HG02840 (cell line): Measurements from ENCODE around the gene PLAU.
"Not testable (repeated sequence)": the region's sequence is repeated elsewhere in the genome, so short reads cannot be mapped to it uniquely, and the experiment has no call there.

Source experiments
- ATAC-seq: cut with Tn5 transposase; IDR thresholded peaks from one replicate; pipeline ENCODE4 v1.9.1; 2021; ENCODE audit warnings: mild to moderate bottlenecking, moderate library complexity, moderate number of reproducible peaks; ENCODE audit not compliant: unreplicated experiment, low FRiP score

Gene PLAU

GRCh38 chr10:73917566-73918305 lies 6.8 kb downstream of the PLAU start:
- ATAC-seq: no peak

- not testable (repeated sequence) for ATAC-seq
Measured at GRCh38 chr10:73919481-73919880, 8.5 kb downstream of the PLAU start.

- no peak for ATAC-seq
Measured at GRCh38 chr10:73920089-73920488, 9.2 kb downstream of the PLAU start.

DNA sequence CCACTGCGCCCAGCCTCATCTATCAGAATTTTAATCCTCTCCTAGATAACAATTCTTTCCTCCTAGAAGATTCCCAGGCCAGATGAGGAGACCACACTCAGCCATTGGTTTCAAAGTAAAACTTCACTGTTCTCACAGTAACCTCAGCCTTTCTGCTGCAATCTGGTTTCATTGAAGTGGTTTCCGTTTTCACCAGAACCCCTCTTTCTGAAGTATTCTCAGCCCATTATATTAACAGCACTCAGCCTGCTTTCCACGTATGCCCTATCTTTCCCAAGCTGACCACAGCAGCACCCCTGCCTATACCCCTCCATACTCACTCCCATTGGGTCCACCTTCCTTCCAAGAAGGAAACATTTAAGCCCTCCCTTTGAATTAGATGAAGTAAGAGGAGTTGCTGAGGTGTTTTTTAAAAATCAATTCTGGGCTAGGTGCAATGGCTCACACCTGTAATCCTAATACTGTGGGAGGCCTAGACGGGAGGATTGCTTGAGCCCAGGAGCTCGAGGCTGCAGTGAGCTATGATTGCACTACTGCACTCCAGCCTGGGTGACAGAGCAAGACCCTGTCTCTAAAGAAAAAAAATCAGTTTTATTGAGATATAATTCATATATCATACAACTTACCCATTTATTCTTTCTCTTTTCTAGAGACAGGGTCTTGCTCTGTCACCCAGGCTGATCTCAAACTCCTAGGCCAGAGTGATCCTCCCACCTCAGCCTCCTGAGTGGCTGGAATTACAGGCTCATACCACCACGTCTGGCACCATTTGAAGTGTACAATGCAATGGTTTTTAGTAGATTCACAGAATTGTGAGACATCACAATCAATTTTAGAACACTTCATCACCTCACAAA lies 11.3 kb downstream of the PLAU start:
- ATAC-seq: no peak

DNA sequence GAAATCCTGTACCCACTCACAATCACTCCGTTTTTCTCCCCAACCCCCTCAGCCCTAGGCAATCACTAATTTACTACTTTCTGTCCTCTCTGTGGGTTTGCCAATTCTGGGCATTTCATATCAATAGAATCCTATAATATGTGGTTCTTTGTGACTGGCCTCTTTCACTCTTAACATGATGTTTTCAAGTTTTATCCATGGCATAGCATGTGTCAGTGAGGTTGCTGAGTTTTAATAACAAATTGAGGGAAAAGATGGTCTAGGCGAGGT lies 11.9 kb downstream of the PLAU start:
- no peak for ATAC-seq

DNA sequence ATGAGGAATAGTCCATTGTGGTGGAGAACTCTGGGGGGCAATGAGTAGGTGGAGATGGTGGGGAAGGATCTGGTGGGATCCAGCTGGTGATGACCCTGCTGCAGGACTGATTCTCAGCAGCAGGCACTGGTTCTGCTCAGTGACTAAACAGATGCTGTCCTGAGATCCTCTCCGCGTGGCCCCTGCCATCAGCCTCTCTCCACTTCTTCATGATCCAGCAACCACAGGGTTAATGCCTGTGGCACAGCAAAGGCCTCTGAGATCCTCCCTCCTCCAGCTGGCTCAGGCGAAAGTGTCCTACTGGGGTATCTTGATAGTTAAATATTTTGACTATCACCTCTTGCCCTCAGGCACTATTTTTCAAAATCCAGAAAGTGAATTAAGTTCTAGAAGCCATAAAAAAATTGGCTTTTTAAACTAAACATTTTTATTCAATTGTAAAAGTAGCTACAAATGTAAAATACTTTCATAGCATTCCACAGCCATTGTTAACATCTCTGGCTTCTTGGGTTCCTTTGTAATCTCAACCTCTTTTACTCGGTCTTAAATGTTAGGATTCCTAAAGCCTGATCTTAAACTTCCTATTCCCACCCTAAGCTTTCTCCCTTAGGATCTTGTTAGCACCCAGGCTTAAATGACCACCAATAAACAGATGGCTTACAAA lies 13.1 kb downstream of the PLAU start:
- ATAC-seq: no peak

GRCh38 chr10:73924935-73925334 lies 14.0 kb downstream of the PLAU start:
- ATAC-seq: no peak

DNA sequence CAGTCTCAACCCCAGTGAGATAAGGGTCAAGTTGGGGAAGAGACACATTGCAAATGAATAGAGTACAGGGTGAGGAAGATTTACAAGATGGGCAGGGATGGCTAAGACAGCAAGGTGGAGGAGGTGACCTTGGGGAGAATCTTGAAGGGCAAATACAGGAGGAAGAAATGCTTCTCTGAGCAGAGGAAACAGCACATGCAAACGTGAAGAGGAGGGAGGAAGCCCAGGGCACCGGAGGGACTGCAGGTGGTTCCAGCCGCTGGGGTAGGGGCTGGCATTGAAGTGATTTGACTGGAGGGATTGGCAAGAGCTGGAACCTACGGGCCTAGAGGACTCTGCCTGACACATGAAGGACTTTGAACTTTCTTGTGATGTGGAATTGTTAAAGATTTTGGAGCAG lies 14.6 kb downstream of the PLAU start:
- ATAC-seq: no peak

- no peak for ATAC-seq
Measured at GRCh38 chr10:73926152-73926764, 15.3 kb downstream of the PLAU start.

- not testable (repeated sequence) for ATAC-seq
Measured at GRCh38 chr10:73930630-73931327, 19.8 kb downstream of the PLAU start.

GRCh38 chr10:73931767-73932619 lies 21.1 kb downstream of the PLAU start:
- no peak for ATAC-seq

DNA sequence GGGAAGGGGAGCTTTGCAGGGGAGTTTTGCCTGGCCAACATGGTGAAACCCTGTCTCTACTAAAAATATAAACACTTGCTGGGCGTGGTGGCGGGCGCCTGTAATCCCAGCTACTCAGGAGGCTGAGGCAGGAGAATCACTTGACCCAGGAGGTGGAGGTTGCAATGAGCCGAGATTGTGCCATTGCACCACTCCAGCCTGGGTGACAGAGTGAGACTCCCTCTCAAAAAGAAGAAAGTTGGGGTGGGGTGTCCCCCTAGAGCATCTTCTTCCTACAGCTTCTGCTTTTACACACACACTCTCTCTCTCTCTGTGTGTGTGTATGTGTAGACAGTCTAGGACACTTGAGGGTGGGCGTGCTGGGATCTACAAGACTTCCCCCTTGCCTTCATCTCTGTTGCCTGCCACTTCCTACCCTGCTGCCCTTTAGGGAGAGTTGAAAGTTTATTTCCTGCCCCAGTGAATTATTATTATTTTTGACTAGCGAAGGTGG lies 21.7 kb downstream of the PLAU start:
- ATAC-seq: no peak

- ATAC-seq: no peak
Measured at GRCh38 chr10:73934074-73934473, 23.1 kb downstream of the PLAU start.

GRCh38 chr10:73935895-73936294 lies 25.0 kb downstream of the PLAU start:
- no peak for ATAC-seq

- no peak for ATAC-seq
Measured at GRCh38 chr10:73937333-73938043, 26.6 kb downstream of the PLAU start.

- no peak for ATAC-seq
Measured at GRCh38 chr10:73940634-73941221, 29.8 kb downstream of the PLAU start.

- ATAC-seq: no peak
Measured at GRCh38 chr10:73941300-73941699, 30.4 kb downstream of the PLAU start.

DNA sequence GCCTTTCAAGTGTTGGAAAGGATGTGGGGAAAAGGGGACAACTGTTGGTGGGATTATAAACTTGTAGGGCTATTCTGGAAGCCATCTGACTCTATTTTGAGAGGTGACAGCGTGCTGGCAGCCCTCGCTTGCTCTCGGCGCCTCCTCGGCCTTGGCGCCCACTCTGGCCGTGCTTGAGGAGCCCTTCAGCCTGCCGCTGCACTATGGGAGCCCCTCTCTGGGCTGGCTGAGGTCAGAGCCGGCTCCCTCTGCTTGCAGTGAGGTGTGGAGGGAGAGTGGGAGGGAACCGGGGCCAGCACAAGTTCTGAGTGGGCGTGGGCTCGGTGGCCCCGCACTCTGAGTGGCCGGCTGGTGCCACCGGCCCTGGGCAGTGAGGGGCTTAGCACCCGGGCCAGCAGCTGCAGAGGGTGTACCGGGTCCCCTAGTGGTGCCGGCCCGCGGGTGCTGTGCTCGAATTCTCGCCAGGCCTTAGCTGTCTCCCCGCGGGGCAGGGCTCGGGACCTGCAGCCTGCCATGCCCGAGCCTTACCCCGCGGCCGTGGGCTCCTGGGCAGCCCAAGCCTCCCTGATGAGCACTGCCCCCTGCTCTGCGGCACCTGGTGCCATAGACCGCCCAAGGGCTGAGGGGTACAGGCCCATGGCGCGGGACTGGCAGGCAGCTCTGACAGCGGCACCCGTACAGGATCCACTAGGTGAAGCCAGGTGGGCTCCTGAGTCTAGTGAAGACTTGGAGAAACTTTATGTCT lies 33.6 kb downstream of the PLAU start:
- no peak for ATAC-seq
